ENCODE results near the gene APPL2. TPM values are rescaled to one million over a fixed set of nuclear protein-coding genes. Genes with fewer than 3 reads are reported as not detected.

The APPL2 gene
- total RNA-seq, 1 donor from 2014 or later, result 69.8 TPM

GRCh38 chr12:105142259-105142658, 93.7 kb downstream of the APPL2 start:
- no peak overlapping the region for H3K4me3 Mint-ChIP-seq (ENCODE audit: unreplicated experiment)

GRCh38 chr12:105141320-105141922, 94.6 kb downstream of the APPL2 start:
- peak overlapping the region; percentile 7 for H3K27ac Mint-ChIP-seq (ENCODE audit: unreplicated experiment)
- no peak for TF ChIP-seq CTCF (IDR thresholded peaks at IDR 0.05)
- H3K9me3 Mint-ChIP-seq (ENCODE audit: unreplicated experiment), result no peaks in the 10 kb centered on the region
- DNase-seq (ENCODE audit: extremely low spot score, unreplicated experiment), result no peak
- no peaks in the 10 kb centered on the region for H3K27me3 Mint-ChIP-seq (ENCODE audit: unreplicated experiment)
- H3K36me3 Mint-ChIP-seq (ENCODE audit: unreplicated experiment), result peaks cover 57% of the 10 kb centered on the region
- no peak overlapping the region for H3K4me3 Mint-ChIP-seq (ENCODE audit: unreplicated experiment)
- H3K4me1 Mint-ChIP-seq (ENCODE audit: unreplicated experiment), result peaks cover 10% of the 10 kb centered on the region

More at GRCh38 chr12:105142259-105142658, 93.7 kb downstream of the APPL2 start:
- TF ChIP-seq CTCF (IDR thresholded peaks at IDR 0.05), result no peak
- Mint-ChIP-seq H3K27ac (ENCODE audit: unreplicated experiment) (no peak overlapping the region), H3K4me1 (ENCODE audit: unreplicated experiment) (peaks cover 7% of the 10 kb centered on the region), H3K36me3 (ENCODE audit: unreplicated experiment) (peaks cover 58% of the 10 kb centered on the region), H3K9me3 (ENCODE audit: unreplicated experiment) (no peaks in the 10 kb centered on the region), H3K27me3 (ENCODE audit: unreplicated experiment) (no peaks in the 10 kb centered on the region)
- DNase-seq (ENCODE audit: extremely low spot score, unreplicated experiment), result no peak

GRCh38 chr12:105138248-105138647, 97.7 kb downstream of the APPL2 start:
- no peak for TF ChIP-seq CTCF (IDR thresholded peaks at IDR 0.05)
- Mint-ChIP-seq H3K27me3 (ENCODE audit: unreplicated experiment) (no peaks in the 10 kb centered on the region), H3K4me3 (ENCODE audit: unreplicated experiment) (no peak overlapping the region), H3K27ac (ENCODE audit: unreplicated experiment) (no peak overlapping the region), H3K9me3 (ENCODE audit: unreplicated experiment) (no peaks in the 10 kb centered on the region), H3K36me3 (ENCODE audit: unreplicated experiment) (peaks cover 72% of the 10 kb centered on the region), H3K4me1 (ENCODE audit: unreplicated experiment) (peaks cover 10% of the 10 kb centered on the region)
- no peak for DNase-seq (ENCODE audit: extremely low spot score, unreplicated experiment)

Other genes with a start within 250 kb of the APPL2 start
- gene NOPCHAP1, start 249.9 kb downstream of the APPL2 start, total RNA-seq, result 9.9 and 16.1 TPM in 2 replicates
- 85.5 and 90.5 TPM in 2 replicates for gene ALDH1L2, start 151.7 kb downstream of the APPL2 start, total RNA-seq
- 69.1 and 73.2 TPM in 2 replicates for gene WASHC4, start 128.4 kb downstream of the APPL2 start, total RNA-seq
- gene C12orf75, start 94.5 kb upstream of the APPL2 start, total RNA-seq, result 157 and 169 TPM in 2 replicates